GM12865 (cell line): ENCODE results near the gene MEF2C.

Experiments used
- DNase-seq: peaks from one replicate; pipeline ENCODE4 v3.0.0; 2010; ENCODE audit warnings: low read depth
- H3K4me3 ChIP-seq: 2 replicates; pipeline ENCODE4 v1.5.1; 2011; ENCODE audit warnings: mild to moderate bottlenecking, low read depth, low read length, control low read depth
- TF ChIP-seq, protein P1 (sequence below): IDR thresholded peaks from 2 replicates; pipeline ENCODE4 v1.5.1; 2011; ENCODE audit warnings: low read length, control low read depth, low read depth, inconsistent platforms; ENCODE audit not compliant: insufficient read depth; ENCODE audit errors: missing control alignments

MEF2C gene

GRCh38 chr5:88670461-88670860, 212.5 kb downstream of the MEF2C start:
- no peak for DNase-seq
- no peak overlapping the region for H3K4me3 ChIP-seq
- TF ChIP-seq, protein P1, sequence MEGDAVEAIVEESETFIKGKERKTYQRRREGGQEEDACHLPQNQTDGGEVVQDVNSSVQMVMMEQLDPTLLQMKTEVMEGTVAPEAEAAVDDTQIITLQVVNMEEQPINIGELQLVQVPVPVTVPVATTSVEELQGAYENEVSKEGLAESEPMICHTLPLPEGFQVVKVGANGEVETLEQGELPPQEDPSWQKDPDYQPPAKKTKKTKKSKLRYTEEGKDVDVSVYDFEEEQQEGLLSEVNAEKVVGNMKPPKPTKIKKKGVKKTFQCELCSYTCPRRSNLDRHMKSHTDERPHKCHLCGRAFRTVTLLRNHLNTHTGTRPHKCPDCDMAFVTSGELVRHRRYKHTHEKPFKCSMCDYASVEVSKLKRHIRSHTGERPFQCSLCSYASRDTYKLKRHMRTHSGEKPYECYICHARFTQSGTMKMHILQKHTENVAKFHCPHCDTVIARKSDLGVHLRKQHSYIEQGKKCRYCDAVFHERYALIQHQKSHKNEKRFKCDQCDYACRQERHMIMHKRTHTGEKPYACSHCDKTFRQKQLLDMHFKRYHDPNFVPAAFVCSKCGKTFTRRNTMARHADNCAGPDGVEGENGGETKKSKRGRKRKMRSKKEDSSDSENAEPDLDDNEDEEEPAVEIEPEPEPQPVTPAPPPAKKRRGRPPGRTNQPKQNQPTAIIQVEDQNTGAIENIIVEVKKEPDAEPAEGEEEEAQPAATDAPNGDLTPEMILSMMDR = no peak

GRCh38 chr5:88669371-88670050, 213.5 kb downstream of the MEF2C start:
- TF ChIP-seq, protein P1 = no peak
- no peak overlapping the region for H3K4me3 ChIP-seq
- DNase-seq = no peak

GRCh38 chr5:88667496-88668201, 215.3 kb downstream of the MEF2C start:
- peak overlapping the region; percentile 69 for H3K4me3 ChIP-seq
- TF ChIP-seq, protein P1 = no peak
- peak; percentile 29 for DNase-seq
